Stimulated activated CD4-positive, alpha-beta T cell treated with anti-CD3 and anti-CD28 coated beads, Interleukin-2, amount 100 ng/mL, for 24 hours (primary cell): ENCODE results near the gene CIRBP.
"Not testable (repeated sequence)": the region's sequence is repeated elsewhere in the genome, so short reads cannot be mapped to it uniquely, and the experiment has no call there.

Experiments
- DNase-seq, 2 donors: peaks; one replicate each; pipeline ENCODE4 v3.0.0-alpha.2; 2020

The CIRBP gene

DNA sequence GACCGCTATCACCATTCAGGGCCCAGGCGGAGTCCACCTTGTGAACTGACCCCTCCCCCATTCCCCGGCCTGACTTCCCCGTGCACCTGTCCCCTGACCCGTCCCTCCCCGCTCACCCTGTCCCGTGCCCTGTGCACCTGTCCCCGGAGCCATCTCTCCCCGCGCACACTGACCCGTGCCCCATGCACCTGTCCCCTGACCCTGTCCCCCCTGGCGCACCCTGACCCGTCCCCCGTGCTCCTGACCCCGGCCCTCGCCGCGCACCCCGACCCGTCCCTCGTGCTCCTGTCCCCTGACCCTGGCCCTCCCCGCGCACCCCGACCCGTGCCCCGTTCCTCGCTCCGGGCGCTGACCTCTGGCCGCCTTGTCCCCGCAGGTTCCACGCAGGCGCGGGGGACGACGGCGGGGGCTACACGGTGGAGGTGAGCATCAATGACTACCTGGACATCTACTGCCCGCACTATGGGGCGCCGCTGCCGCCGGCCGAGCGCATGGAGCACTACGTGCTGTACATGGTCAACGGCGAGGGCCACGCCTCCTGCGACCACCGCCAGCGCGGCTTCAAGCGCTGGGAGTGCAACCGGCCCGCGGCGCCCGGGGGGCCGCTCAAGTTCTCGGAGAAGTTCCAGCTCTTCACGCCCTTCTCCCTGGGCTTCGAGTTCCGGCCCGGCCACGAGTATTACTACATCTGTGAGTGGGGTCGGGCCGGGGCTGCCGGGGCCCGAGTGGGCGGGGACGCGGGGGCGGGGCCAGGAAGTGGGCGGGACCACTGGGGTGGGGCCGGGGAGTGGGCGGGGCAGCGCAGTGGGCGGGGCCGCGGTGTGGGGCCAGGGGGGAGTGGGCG, 26.3 kb downstream of the CIRBP start:
- DNase-seq, result peak; percentile 50 to 57

DNA sequence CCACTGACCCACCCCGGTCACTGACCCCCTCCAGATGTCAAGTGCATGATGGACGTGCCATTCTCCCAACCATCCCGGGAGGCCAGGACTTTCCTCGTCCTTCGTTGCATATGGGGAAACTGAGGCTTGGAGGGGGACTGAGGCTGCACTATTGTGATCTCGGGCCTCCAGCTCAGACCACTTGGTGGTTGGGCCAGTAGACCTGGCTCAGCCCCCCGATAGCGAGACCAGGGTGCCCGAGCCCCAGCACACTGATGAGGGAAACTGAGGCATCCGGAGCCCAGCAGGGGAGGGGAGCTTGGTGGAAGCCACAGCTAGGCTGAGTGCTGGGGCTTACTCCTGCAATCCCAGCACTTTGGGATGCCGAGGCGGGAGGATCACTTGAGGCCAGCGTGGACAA, 26.9 kb downstream of the CIRBP start:
- no peak for DNase-seq

DNA sequence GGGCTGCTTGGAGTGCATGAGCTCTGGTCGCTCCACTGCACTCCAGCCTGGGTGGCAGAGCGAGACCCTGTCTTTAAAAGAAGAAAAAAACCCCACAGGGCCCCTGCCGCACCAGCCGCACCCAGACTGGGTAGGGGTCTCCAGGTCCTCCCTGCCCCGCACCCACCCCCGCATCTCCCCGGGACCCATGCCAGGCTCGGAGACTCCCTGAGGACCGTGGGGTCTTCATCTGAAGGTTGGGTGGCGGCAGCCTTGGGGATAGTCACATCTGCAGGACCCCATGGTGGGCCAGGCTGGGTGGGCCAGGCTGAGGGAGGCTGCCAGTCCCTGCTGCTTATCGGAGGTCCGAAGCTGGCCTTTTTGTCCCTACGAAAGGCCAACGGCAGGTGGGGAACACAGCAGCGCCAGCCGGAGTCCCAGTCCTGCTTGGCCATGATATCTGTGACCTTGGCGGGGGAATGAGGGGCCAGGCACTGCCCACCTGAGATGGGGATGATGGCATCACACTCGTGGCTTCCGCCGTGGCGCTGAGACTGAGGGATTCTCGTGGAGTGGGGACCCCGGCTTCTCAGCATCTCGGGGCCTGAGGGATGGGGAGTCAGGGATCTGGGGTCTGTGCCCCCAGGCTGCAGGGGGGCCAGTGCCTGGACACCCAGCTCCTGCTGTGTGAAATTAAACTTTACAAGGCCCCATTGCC, 27.6 kb downstream of the CIRBP start:
- DNase-seq, result no peak

DNA sequence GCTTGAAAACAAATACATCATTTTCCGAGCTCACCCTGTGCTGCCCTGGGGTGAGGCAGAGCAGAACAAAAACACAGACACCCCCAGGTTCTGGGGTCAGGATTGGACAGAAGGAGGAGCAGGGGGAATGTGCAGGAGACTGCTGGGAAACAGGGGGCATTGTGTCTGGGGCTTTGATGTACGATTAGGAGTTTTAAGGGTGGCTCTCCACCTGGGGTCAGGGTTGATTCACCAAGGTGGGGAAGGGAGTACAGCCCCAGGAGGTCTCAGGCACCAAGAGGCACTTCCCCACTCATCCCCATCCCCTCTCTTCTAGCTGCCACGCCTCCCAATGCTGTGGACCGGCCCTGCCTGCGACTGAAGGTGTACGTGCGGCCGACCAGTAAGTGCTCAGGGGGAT, 29.1 kb downstream of the CIRBP start:
- DNase-seq, result no peak

DNA sequence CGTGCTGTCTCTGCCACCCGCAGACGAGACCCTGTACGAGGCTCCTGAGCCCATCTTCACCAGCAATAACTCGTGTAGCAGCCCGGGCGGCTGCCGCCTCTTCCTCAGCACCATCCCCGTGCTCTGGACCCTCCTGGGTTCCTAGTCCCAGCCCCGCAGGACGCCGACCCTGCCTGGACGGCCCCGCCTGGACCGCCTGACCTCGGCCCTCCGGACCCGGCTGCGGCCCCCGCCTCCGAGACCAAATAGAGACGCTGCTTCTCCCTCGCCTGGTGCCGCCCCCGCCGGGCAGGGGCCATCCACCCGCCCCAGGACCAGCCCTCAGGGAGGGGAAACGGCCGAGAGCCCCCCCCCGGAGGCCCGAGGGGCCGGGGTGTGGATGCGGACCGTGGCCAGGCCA, 30.7 kb downstream of the CIRBP start:
- no peak for DNase-seq

DNA sequence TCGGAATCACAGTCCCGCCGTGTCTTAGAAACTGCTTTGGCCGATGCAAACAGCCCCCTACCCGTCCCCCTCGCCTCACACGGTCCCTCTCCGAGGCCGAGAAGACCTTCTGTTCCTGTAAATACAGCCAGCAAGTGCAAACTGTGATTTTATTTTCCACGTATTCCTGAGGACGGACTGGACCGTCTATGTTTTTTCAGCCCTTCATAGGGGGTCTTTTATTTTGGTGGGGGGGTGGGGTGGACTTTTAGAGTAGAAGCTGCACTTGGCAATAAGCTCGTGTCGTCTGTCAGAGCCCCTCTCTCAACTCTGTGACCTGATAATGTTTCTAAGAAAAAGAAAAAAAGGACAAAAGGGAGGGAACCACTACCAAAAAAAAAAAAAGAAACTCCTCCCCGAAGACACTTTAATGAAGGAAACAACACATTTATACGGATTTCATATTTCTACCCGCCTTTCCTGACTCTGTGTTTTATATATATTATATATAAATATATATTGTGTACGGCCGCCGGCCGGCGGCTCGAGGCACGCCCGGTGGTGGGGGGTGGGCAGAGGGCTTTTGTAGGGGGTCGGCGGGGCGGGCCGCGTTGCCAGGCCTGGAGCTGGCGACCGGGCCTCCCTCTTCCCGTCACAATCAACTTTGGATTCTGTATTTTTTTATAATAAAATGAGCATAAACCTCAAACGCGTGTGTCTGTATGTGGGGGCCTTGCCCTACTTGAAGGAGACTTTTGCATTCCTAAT, 31.8 kb downstream of the CIRBP start:
- no peak for DNase-seq

DNA sequence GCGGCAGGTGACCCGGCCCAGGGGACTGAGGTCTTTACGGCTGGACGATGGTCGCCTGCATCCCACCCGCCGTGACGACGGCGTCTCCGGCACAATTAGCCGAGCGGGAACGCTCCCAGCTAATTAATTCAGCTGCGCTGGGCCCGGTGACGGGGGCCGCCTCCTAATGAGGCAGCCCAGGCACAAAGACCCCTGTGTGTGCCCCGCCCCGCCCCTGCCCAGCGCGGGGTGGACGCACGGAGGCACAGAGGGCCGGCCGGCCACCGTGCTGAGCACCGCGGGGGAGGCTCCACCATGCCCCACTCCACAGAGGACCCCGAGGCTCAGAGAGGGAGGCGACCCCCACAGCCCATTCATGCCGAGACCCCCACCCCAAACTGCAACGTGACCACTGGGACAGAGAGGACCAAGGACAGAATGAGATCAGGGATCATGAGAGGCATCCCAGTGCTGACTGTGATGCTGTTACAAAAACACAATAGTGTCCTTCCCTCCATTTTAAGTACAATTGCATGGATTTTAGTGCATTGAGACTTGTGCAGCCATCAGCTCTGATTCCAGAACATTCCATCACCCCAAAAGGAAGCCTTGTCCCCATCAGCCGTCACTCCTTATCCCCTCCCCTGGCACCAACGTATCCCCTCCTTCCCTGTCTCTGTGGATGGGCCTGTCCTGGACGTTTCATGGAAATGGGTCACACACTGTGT, 33.6 kb downstream of the CIRBP start:
- DNase-seq, result no peak

DNA sequence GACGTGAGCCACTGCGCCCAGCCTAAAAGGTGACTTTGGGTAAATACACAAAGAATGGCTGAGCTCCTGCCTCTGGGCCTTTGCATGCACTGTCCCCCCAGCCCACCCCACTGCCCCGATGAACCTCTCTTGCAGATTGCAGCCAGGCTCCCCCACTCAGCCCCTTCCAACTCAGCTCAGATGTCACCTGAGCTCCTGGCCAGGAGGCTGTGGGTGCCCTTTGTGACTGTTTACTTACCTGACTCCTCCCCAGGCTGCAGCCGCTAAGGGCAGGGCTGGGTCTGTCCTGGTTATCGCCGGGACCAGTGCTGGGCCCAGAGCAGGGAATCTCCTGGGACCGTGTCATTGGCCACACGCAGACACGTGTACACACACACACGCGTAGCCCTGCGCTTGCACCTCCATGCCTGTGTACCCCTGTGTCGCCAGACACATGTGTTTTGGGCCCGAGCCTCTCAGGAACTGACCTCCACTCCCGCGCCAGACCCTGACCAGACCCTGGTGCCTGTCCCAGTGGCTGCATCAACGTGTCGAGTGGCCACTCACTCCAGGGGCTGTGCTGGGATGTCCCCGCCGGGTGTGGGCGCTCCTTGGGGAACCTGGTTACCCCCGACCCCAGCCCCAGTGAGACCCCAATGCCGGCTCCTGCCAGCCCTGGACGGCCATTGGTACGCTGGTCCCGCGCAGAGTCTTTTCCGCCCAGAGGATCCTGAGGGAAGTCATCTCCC, 35.2 kb downstream of the CIRBP start:
- no peak for DNase-seq

DNA sequence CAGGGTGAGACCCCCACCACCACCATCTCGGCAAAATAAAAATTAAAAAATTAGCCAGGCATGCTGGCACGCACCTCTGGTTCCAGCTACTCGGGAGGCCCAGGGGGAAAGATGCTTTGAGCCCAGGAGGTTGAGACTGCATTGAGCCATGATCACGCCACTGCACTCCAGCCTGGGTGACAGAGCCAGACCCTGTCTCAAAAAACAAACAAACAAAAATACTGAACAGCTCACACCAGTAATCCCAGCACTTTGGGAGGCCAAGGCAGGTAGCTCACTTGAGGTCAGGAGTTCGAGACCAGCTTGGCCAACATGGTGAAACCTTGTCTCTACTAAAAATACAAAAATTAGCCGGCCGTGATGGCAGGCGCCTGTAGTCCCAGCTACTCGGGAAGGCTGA, 36.2 kb downstream of the CIRBP start:
- not testable (repeated sequence) for DNase-seq

DNA sequence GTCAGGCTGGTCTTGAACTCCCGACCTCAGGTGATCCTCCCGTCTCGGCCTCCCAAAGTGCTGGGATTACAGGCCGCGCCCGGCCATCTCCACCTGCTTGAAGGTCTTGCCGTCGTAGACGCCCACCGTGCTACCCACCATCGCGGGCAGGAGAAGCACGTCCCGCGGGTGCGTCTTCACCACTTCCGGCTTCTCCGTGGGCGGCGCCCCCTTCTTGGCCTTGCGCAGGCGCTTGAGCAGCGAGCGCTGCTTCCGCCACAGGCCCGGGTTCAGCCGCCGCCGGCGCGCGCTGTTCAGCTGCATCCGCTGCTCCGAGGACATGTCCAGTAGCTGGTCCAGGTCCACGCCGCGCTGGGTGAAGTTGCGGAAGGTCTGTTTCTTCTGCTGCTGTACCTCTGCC, 38.2 kb downstream of the CIRBP start:
- no peak for DNase-seq

DNA sequence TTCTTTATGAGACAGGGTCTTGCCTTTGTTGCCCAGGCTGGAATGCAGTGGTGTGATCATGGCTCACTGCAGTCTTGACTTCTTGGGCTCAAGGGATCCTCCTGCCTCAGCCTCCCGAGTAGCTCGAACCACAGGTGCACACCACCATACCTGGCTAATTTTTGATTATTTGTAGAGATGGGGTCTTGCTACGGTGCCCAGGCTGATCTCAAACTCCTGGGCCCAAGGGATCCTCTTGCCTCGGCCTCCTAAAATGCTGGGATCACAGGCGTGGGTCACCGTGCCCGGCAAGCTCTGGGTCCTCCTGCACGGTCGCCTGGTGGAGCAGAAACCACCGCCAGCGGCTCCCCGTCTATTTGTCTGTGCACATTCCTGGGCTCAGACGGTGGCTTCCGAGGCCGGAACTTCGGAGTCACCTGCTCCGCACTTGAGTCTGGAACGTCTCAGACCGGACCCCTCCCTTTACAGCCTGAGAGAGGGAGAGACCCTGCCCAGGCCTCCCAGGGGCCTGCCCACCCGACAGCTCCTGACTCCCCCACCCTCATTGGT, 38.7 kb downstream of the CIRBP start:
- DNase-seq, result no peak

DNA sequence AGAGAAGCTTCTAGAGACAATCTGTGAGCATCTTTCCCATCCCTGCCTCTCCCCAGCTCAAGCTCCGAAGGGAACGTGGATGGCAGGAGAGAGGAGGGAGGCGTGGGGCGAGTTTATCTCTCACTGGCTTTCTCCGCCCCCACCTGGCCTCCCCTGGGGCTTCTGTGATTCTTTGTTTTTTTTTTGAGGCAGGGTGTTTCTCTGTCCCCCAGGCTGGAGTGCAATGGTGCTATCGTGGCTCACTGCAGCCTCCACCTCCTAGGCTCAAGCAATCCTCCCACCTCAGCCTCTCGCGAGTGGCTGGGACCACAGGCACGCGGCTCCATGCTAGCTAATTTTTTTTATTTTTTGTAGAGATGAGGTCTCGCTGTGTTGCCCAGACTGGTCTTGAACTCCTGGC, 39.6 kb downstream of the CIRBP start:
- no peak for DNase-seq

DNA sequence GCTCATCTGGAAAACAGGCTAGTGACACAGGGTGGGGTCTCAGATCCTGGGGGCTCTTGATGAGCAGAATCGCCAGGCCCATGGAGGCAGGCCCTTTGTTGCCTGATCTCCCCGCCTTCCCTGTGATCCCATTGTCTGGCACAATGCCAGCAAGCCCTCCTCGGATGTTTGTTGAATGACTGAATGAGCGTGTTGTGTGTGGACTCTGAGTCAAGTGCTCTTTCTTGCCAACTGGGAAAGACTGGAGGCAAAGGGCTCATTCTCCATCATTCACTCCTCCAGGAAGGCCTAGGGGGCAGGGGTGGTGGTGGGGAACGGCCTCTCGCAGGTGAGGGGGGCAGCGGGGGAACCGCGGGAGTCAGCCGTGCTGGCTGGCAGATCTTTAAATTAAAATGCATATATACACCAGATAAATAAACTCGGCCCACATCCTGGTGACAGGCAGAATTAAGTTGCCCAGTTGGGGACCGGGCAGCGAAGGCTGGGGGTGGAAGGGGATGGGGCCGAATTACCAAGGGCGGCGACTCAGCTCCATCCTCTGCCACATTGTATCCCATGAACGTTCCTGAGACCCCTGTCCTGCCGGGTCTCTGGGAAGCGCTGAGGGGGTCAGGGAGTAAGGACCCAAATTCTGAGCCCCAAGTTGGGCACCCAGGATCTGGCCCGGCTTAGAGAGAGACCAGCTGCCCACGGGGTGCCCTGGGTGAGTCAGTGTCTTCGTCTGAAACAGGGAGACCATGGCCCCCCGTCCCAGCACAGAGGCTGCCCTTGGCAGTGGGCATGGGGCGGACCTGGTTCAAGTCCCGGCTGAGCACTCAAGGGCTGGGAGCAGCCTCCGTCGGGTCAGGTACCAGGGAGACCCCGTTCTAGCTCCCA, 41.1 kb downstream of the CIRBP start:
- DNase-seq, result no peak

DNA sequence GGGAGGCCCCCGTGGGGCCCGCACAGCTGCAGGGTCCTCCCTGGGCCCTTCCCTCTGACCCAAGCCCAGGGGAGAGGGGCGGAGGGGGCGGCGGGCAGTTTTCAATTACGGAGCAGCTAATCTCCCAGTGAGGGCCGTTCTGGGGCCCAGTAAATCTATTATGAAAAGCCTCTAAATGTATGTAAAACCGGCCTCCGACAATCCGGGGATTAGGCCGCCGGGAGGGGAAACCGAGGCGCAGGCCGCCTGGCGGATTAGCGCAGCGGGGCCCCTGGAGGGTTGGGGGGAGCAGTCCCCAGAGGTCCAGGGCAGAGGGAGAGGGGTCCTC, 41.7 kb downstream of the CIRBP start:
- no peak for DNase-seq

DNA sequence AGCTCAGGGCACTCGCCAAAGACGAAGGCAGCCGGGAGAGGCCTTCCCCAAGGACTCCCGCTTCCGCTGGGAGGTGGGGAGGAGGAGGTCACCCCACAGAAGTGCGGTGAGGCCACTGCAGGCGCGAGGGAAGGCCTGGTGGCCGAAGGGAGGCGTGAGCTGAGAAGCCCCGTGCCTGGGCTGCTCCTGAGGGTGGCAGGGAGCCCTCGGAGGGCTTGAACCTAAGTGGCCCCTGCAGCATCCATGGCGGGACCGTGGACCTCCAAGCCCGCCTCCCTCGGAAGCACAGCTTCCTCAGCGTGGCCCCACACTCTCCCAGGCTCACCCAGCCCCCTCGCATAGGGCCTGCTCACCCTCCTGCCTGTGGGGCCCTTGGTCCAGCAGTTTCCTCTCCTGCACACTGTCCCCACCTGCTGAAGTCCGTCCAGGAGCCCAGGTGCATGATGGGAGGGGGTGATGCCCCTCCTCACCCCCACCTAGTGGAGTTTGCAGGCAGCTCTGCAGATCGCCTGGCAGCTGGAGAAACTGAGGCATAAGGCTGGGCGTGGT, 42.5 kb downstream of the CIRBP start:
- no peak for DNase-seq

DNA sequence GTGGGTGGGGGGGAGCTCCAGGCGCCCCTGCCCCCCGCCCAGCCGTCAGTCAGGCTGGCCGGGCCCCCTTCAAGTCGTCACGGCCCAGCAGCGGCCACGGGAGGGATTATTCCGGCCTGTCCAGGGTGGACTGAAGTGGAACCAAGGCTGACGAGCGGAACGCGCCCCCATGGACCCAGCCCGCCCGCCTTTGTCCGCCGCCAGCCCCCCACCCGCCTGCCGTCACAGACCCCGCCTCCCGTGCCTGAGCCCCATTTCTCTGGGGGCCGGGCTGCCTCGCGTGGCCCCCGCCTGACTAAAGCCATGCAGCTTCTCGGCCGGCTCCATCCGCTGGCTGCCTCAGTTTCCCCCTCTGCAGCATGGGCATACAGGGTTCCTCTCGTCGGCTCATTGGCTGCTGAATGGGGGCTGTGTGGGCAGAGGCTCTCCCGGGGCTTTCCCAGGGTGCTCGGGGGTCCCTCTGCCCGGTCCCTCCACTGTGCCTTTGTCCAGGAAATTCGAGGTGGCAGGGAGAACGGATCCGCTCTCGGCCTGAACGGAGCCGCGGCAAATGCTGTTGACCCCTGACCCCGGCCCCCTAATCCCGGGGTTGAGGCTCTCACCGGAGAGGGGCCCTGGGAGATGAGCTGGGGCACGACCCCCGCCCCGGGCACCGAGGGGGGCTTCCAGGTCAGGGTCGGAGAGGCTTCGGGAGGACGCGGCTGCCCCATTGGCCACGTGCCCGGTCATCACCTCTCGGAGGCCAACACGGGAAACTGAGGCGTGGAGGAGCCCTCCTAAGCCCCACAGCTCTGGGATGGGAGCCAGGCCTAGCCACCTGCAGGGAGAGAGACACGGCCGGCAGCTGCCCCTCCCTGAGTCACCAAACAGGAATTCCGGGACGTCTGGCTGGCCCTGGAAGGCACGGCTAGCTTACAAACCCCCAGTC, 43.9 kb downstream of the CIRBP start:
- DNase-seq, result no peak

DNA sequence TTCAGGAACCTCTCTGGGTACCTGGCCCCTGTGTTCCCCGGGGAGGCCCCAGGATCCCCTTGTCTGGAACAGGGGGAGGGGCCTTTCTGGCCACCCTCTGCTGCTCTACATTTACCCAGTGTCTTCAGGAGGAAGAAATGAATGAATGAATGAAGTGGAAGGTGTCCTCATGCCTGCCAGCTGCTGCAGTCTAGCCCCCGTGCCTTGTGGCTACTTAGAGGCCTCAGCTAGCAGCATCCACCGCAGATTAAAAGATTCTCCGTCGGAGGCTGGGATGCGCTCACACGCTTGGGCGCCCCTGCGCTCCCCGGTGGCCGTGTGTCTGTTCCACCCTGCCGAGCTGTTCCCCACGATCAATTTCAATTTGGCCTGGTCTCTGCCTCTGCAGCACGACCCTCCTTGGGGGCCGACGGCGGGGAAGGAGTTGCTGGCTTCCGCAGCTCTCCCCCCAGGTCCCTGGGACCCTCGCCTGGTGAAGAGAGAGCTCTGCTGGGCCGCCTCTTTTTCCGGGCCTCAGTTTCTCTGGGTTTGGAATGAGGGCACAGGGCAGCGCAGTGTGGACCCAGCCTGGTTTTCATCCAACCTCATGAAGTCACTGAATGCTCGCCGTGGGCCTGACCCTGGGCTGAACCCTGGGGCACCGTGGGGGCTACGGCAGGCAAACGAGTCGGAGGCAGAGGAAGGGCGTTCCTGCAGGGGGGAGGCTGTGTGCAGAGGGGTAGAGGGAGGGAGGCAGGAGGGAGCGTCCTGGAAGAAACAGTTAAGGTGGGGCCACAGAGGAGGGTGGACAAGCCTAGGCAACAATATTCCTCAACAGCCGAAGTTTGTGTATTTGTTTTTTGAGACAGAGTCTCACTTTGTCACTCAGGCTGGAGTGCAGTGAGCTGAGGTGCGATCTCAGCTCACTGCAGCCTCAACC, 44.8 kb downstream of the CIRBP start:
- no peak for DNase-seq

DNA sequence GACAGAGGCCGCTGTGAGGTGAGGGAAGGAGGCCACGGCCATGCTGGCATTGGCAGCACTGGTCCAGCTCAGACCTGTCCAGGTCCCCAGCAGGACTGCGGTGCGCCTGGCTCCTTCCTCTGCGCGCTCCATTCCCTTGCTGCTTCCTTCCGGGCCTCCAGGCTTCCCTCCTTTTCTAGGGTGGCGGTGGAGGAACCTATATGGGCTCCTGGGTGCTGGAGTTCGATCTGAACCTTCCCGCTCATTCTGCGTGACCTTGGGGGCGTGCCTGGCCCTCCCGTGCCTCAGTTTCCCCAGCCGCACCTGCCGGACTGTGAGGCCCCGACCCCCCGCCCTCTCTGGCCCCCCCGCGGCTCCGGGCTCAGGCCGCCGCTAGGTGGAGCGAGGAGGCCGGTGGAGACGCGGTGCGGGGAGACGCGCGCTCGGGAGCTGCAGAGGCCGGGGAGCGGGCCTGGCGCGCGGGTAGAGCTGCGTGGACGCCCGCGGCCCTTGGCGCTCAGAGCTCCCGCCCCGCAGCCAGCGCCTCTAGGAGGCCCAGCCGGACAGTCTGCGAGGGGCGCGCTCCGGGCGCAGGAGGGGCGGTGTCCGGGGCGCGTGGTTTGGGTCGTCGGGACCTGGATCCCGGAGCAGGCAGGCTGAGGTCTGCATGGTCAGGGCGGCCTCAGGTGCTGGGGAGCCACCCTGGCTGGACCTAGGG, 46.5 kb downstream of the CIRBP start:
- DNase-seq, result peak; percentile 38 to 55
